ENCODE results near the gene MMP23B.

Gene MMP23B

GRCh38 chr1:1618396-1619068 is 13.4 kb upstream of the MMP23B start:
- in situ Hi-C loops (cut with MboI; ENCODE audit: low sequenced_read_pairs): no loop called here

- in situ Hi-C loops (cut with MboI; ENCODE audit: low sequenced_read_pairs): no loop called here
Observed at GRCh38 chr1:1619917-1620361, 12.0 kb upstream of the MMP23B start.

GRCh38 chr1:1620433-1621139 is 11.4 kb upstream of the MMP23B start:
- in situ Hi-C loops (cut with MboI; ENCODE audit: low sequenced_read_pairs): no loop called here

- in situ Hi-C loops (cut with MboI; ENCODE audit: low sequenced_read_pairs): no loop called here
Observed at GRCh38 chr1:1621173-1622009, 10.6 kb upstream of the MMP23B start.

GRCh38 chr1:1622010-1622787 is 9.8 kb upstream of the MMP23B start:
- in situ Hi-C loops (cut with MboI; ENCODE audit: low sequenced_read_pairs): no loop called here

GRCh38 chr1:1622788-1623094 is 9.2 kb upstream of the MMP23B start:
- in situ Hi-C loops (cut with MboI; ENCODE audit: low sequenced_read_pairs): no loop called here

GRCh38 chr1:1623181-1623630 is 8.8 kb upstream of the MMP23B start:
- in situ Hi-C loops (cut with MboI; ENCODE audit: low sequenced_read_pairs): no loop called here

GRCh38 chr1:1623631-1624442 is 8.1 kb upstream of the MMP23B start:
- in situ Hi-C loops (cut with MboI; ENCODE audit: low sequenced_read_pairs): no loop called here

GRCh38 chr1:1624443-1625403 is 7.2 kb upstream of the MMP23B start:
- in situ Hi-C loops (cut with MboI; ENCODE audit: low sequenced_read_pairs): no loop called here

- in situ Hi-C loops (cut with MboI; ENCODE audit: low sequenced_read_pairs): no loop called here
Observed at GRCh38 chr1:1625404-1625775, 6.6 kb upstream of the MMP23B start.

- in situ Hi-C loops (cut with MboI; ENCODE audit: low sequenced_read_pairs): no loop called here
Observed at GRCh38 chr1:1625824-1626206, 6.2 kb upstream of the MMP23B start.

GRCh38 chr1:1626207-1627141 is 5.5 kb upstream of the MMP23B start:
- in situ Hi-C loops (cut with MboI; ENCODE audit: low sequenced_read_pairs): no loop called here

- in situ Hi-C loops (cut with MboI; ENCODE audit: low sequenced_read_pairs): no loop called here
Observed at GRCh38 chr1:1627261-1627828, 4.6 kb upstream of the MMP23B start.

- in situ Hi-C loops (cut with MboI; ENCODE audit: low sequenced_read_pairs): no loop called here
Observed at GRCh38 chr1:1627829-1628753, 3.9 kb upstream of the MMP23B start.

- in situ Hi-C loops (cut with MboI; ENCODE audit: low sequenced_read_pairs): no loop called here
Observed at GRCh38 chr1:1628754-1629429, 3.1 kb upstream of the MMP23B start.
